GM12873 (cell line): ENCODE data around the gene ENDOG.

Source experiments
- TF ChIP-seq, protein P1 (sequence below): IDR thresholded peaks from 2 replicates; pipeline ENCODE4 v1.5.1; 2012; ENCODE audit warnings: low read depth, mild to moderate bottlenecking, moderate library complexity, low read length, control low read depth; ENCODE audit not compliant: insufficient read depth; ENCODE audit errors: missing control alignments

The ENDOG gene

DNA sequence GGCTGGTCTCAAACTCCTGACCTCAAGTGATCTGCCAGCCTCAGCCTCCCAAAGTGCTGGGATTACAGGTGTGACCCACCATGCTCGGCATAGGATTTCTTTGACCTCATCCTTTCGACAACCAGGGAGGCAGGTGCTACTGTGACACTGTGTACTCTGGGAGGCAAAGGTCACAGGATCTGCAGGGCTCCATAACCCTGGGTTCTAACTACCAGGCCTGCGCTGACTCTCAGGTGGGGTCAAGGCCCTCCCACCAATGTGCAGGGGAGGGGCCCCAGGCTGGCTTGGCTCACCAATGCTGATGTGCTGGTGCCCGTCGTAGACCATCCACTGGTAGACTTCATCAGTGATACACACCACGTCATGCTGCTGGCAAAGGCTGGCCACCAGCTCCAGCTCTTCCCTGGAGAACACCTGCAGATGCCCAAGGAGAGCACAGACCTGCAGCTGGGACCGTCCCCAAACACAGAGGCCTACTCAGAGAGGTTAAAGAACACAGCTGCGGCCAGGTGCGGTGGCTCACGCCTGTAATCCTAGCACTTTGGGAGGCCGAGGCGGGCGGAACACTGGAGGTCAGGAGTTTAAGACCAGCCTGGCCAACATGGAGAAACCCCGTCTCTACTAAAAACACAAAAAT lies 18.3 kb downstream of the ENDOG start:
- TF ChIP-seq, protein P1, sequence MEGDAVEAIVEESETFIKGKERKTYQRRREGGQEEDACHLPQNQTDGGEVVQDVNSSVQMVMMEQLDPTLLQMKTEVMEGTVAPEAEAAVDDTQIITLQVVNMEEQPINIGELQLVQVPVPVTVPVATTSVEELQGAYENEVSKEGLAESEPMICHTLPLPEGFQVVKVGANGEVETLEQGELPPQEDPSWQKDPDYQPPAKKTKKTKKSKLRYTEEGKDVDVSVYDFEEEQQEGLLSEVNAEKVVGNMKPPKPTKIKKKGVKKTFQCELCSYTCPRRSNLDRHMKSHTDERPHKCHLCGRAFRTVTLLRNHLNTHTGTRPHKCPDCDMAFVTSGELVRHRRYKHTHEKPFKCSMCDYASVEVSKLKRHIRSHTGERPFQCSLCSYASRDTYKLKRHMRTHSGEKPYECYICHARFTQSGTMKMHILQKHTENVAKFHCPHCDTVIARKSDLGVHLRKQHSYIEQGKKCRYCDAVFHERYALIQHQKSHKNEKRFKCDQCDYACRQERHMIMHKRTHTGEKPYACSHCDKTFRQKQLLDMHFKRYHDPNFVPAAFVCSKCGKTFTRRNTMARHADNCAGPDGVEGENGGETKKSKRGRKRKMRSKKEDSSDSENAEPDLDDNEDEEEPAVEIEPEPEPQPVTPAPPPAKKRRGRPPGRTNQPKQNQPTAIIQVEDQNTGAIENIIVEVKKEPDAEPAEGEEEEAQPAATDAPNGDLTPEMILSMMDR = no peak

DNA sequence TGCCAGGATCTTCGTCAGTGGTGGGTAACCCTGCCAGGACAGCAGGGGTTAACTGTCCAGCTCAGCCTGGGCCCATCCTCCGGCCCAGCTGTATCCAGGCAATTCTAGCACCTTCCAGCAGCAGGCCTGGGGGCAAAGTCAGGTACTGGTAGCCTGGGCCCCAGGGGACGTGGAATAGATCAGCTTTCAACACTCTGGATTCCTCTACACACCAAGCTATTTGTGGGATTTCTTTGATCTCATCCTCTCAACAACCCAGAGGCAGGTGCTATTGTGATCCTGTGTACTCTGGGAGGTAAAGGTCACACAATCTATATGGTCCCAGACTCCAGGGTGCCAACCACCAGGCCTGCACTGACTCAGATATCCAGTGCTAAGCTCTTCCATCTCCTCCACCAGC lies 20.0 kb downstream of the ENDOG start:
- TF ChIP-seq, protein P1 = no peak

DNA sequence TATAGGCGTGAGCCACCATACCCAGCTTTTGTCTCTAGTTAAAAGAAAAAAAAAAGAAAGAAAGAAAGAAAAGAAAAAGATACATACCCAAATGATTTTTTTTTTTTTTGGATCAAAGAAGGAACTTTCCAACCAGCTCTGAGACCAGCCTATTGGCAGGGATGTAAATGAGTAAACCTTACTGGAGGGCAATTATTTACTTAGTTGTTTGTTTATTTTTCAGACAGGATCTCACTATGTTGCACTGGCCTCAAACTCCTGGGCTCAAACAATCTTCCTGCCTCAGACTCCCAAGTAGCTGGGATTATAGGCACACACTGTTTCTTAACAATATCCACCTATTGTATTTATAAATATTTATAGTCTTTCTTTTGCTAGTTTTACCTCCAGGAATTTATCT lies 22.2 kb downstream of the ENDOG start:
- TF ChIP-seq, protein P1 = no peak

GRCh38 chr9:128841694-128842492 lies 23.6 kb downstream of the ENDOG start:
- TF ChIP-seq, protein P1 = no peak

DNA sequence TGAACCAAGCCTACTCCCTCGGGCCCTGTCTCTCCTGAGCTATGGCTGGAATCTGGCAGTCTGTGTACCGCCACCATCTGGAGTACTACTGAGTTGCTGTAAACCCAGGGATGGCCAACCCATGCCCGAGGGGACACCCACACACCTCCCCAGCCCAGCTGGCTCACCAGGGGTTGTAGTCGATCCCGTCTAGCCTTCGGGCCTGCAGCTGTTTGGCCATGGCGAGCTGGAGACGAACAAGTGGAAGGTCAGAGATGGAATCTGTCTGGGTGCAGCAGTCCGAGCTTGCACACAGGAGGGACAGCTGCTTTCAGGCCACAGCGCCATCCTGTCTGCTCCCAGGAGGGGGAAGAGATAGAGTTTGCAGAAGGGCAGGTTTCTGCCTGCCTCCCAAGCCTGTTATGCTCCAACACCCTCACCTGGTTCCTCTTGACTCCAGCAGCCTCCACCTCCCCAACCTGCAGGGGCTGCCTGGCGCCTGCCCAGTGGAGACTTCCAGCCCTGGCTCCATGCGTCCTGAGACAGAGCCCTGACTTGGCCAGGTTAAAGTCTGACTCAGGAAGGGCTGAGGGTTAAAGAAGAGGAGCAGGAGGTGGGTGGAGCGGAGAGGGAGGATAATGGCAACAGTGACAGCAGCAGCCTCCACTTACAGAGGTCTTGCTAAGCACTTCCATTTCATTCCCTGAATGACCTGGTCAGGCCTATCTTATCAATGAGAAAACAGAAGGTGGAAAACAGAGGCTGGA lies 27.1 kb downstream of the ENDOG start:
- TF ChIP-seq, protein P1 = no peak

- TF ChIP-seq, protein P1 = no peak
Measured at GRCh38 chr9:128846680-128847030, 28.4 kb downstream of the ENDOG start.

DNA sequence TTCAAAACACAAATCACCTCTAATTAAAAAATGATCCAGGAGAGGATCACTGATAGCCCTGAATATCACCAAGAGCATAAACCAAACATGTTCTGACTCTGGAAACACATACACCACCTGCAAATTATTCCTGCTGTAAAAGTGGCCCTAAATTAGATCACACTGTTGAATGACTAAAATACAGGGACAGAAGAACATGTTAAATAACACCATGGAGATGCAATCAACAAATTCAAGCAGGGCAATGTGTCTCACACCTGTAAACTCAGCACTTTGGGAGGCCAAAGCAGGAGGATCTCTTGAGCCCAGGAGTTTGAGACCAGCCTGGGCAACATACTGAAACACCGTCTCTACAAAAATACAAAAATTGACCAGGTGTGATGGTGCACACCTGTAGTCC lies 29.5 kb downstream of the ENDOG start:
- TF ChIP-seq, protein P1 = no peak
